Right atrium auricular region (tissue), 2 donors: Measurements from ENCODE around the gene ACACB. TPM values are rescaled to one million over a fixed set of nuclear protein-coding genes. Genes with fewer than 3 reads are reported as not detected.

Source experiments
- DNase-seq: peaks from one replicate; pipeline ENCODE4 v3.0.0-alpha.2; 2019; ENCODE audit warnings: low spot score
- H3K27ac ChIP-seq, 2 donors: fragments of 200-600 bp; sonication (generic); 1 replicate in 1 of 2; 2 replicates in 1 of 2; pipeline ENCODE4 v1.5.1; 2016 to 2019
- H3K27me3 ChIP-seq, 2 donors: fragments of 200-600 bp; sonication (generic); one replicate each; pipeline versions ENCODE4 v1.5.1 to v1.6.0; 2017 to 2019
- H3K36me3 ChIP-seq: fragments of 200-600 bp; sonication (generic); one replicate; pipeline ENCODE4 v1.5.1; 2016
- H3K4me1 ChIP-seq, 2 donors: fragments of 200-600 bp; sonication (generic); one replicate each; pipeline versions ENCODE4 v1.5.1 to v1.6.0; 2017 to 2019
- H3K4me3 ChIP-seq, 2 donors: fragments of 200-600 bp; sonication (generic); 1 replicate in 1 of 2; 2 replicates in 1 of 2; pipeline ENCODE4 v1.5.1; 2017 to 2019; ENCODE audit warnings: mild to moderate bottlenecking in 1 of 2, moderate library complexity in 1 of 2
- H3K9me3 ChIP-seq, 2 donors: fragments of 200-600 bp; sonication (generic); one replicate each; pipeline ENCODE4 v1.5.1; 2019
- total RNA-seq, 2 donors: library from RNA; depleted of rRNA; stranded (reverse); fragments of >200 nt; gene quantifications; one replicate each; pipeline ENCODE4 v1.1.0, GENCODE V29; 2016
- TF ChIP-seq, protein P1 (sequence below), 2 donors: fragments of 200-600 bp; sonication (generic); IDR thresholded peaks; one replicate each; pipeline ENCODE4 v1.5.1; 2019; ENCODE audit warnings: antibody characterized with exemption in 2 of 2

The ACACB gene
- total RNA-seq, 2 donors from 2014 or later = 76.8 to 104 TPM

- no peaks in the 10 kb centered on the region for H3K27me3 ChIP-seq
- no peaks in the 10 kb centered on the region for H3K9me3 ChIP-seq
- no peak overlapping the region for H3K27ac ChIP-seq
- no peaks in the 10 kb centered on the region for H3K4me1 ChIP-seq
- TF ChIP-seq, protein P1, sequence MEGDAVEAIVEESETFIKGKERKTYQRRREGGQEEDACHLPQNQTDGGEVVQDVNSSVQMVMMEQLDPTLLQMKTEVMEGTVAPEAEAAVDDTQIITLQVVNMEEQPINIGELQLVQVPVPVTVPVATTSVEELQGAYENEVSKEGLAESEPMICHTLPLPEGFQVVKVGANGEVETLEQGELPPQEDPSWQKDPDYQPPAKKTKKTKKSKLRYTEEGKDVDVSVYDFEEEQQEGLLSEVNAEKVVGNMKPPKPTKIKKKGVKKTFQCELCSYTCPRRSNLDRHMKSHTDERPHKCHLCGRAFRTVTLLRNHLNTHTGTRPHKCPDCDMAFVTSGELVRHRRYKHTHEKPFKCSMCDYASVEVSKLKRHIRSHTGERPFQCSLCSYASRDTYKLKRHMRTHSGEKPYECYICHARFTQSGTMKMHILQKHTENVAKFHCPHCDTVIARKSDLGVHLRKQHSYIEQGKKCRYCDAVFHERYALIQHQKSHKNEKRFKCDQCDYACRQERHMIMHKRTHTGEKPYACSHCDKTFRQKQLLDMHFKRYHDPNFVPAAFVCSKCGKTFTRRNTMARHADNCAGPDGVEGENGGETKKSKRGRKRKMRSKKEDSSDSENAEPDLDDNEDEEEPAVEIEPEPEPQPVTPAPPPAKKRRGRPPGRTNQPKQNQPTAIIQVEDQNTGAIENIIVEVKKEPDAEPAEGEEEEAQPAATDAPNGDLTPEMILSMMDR (IDR thresholded peaks at IDR 0.05) = no peak
- no peak for DNase-seq
- H3K36me3 ChIP-seq = peaks cover 86% of the 10 kb centered on the region
- H3K4me3 ChIP-seq = no peak overlapping the region
Measured at GRCh38 chr12:109182041-109182839, 65.9 kb downstream of the ACACB start.

DNA sequence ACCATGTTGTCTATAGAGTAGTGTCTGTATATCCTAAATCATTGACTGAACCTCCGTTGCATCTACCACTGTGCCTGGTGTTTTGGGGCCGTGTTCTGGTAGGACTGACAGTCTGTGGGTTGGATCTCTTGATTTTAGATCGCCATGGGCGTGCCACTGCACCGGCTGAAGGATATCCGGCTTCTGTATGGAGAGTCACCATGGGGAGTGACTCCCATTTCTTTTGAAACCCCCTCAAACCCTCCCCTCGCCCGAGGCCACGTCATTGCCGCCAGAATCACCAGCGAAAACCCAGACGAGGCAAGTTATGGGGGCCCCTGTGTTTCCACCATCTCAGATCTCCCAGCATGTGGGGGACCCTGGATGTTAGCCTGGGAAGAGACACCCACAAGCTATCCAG lies 69.1 kb downstream of the ACACB start:
- no peaks in the 10 kb centered on the region for H3K27me3 ChIP-seq
- no peak for DNase-seq
- peaks cover 86% of the 10 kb centered on the region for H3K36me3 ChIP-seq
- H3K9me3 ChIP-seq = no peaks in the 10 kb centered on the region
- no peaks in the 10 kb centered on the region for H3K4me1 ChIP-seq
- no peak overlapping the region for H3K4me3 ChIP-seq
- TF ChIP-seq, protein P1 (IDR thresholded peaks at IDR 0.05) = no peak
- H3K27ac ChIP-seq = no peak overlapping the region

GRCh38 chr12:109186993-109187653 lies 70.7 kb downstream of the ACACB start:
- Histone ChIP-seq H3K4me3 (no peak overlapping the region), H3K9me3 (no peaks in the 10 kb centered on the region), H3K27ac (no peak overlapping the region), H3K4me1 (no peaks in the 10 kb centered on the region), H3K27me3 (no peaks in the 10 kb centered on the region), H3K36me3 (peaks cover 93% of the 10 kb centered on the region)
- no peak for DNase-seq
- TF ChIP-seq, protein P1 (IDR thresholded peaks at IDR 0.05) = no peak

GRCh38 chr12:109188108-109188712 lies 71.8 kb downstream of the ACACB start:
- TF ChIP-seq, protein P1 (IDR thresholded peaks at IDR 0.05) = no peak
- no peak overlapping the region for H3K27ac ChIP-seq
- H3K9me3 ChIP-seq = no peaks in the 10 kb centered on the region
- H3K36me3 ChIP-seq = peaks cover 100% of the 10 kb centered on the region
- H3K4me1 ChIP-seq = no peaks in the 10 kb centered on the region
- H3K4me3 ChIP-seq = no peak overlapping the region
- no peak for DNase-seq
- H3K27me3 ChIP-seq = no peaks in the 10 kb centered on the region

- no peaks in the 10 kb centered on the region for H3K4me1 ChIP-seq
- no peak for DNase-seq
- TF ChIP-seq, protein P1 (IDR thresholded peaks at IDR 0.05) = no peak
- no peaks in the 10 kb centered on the region for H3K27me3 ChIP-seq
- no peaks in the 10 kb centered on the region for H3K9me3 ChIP-seq
- H3K27ac ChIP-seq = no peak overlapping the region
- H3K36me3 ChIP-seq = peaks cover 100% of the 10 kb centered on the region
- H3K4me3 ChIP-seq = no peak overlapping the region
Measured at GRCh38 chr12:109189291-109189690, 72.9 kb downstream of the ACACB start.
